HG03280 (cell line): ENCODE results near the gene DENND6B.
A peak's percentile ranks its signal among the peaks of the same experiment; 100 is the strongest.

Source experiments
- ATAC-seq: cut with Tn5 transposase; IDR thresholded peaks from one replicate; pipeline ENCODE4 v1.9.1; 2021; ENCODE audit warnings: mild to moderate bottlenecking, moderate library complexity; ENCODE audit not compliant: unreplicated experiment

The DENND6B gene

DNA sequence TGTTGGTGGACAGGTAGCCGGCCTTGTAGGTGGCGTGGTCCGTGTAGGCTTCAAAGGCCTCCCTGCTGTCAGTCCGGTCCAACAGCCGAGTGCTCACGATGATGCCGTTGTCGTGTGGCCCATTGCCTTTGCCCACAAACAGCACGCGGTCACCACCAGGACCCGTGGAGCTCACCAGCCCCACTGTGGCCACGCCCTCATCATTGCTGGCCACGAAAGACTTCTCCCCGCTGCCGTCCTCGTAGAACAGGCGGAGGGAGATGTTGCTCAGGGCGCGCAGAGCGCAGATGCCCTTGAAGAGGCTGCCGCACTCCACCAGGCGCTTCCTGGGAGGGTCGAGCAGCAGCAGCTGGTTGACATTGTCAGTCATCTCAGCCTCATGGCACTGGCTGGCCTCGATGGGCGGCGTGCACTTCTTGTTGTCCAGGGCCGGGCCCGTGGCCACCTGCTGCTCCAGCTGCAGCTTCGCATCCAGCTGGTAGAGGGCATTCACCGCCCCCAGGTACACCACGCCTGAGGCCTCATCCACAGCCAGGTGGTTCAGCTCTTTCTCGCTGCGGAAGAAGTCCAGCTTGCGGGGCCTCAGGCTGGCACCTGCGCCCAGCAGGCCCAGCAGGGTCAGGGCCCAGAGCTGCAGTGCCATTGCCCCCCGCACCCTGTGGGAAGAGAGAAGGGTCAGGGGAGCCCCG lies 36.7 kb downstream of the DENND6B start:
- no peak for ATAC-seq

DNA sequence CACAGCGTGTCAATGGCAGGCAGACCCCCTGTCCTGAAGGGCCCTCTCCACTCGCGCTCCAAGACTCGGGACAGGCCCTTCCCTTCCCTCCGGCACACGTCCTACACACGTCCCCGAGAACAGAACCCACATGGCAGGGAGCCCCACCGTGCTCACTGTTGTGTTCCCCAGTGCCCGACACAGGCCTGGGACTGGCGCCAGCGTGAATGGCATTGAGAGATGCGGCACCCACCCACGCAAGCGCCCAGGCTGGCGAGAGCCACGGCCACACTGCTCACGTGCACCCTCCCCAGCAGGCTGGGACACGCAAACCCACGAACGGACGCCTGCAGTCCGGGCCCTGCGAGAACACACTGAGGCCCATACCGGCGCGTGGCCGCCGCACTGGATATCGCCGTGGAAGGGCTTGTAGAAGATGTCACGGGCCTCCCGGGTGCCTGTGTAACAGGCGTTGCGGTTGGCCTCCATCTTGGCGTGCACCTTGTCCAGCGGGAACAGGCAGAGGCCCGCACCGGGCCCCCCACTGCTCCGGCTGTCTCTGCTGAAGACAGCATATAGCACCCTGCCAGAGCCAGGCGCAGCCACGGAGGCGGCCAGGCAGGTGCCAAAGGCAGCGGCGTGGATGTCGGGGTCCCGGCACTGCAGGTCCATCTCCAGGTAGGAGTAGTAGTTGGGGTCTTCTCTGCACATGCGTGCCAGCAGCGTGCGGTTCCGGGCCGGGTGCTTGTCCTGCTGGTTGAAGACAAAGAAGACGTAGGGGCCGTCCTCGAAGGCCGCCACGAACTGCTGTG lies 37.5 kb downstream of the DENND6B start:
- no peak for ATAC-seq

GRCh38 chr22:50287731-50288130 lies 39.1 kb downstream of the DENND6B start:
- ATAC-seq, result no peak

GRCh38 chr22:50286701-50287318 lies 40.0 kb downstream of the DENND6B start:
- ATAC-seq, result no peak

GRCh38 chr22:50286275-50286674 lies 40.5 kb downstream of the DENND6B start:
- ATAC-seq, result no peak

- no peak for ATAC-seq
Observed at GRCh38 chr22:50285568-50286229, 41.1 kb downstream of the DENND6B start.

DNA sequence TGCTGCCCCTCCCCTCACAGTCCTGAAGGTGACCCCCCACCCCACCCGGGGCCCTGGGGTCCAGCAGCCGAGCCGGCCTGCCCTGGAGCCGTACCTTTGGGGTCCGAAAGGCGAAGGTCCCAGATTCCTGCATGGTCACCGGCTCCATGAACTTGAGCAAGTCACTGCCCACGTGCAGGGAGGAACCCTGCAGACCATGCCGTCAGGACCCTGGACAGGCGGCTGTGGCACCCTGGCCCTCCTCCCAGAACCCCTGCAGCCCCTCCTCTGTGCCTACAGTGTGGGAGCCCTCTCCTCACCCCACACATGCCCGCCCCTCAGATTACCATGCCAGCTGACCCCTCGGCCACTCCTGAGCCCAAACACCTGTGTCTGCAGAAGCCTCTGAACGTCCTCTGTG lies 42.3 kb downstream of the DENND6B start:
- ATAC-seq, result no peak

DNA sequence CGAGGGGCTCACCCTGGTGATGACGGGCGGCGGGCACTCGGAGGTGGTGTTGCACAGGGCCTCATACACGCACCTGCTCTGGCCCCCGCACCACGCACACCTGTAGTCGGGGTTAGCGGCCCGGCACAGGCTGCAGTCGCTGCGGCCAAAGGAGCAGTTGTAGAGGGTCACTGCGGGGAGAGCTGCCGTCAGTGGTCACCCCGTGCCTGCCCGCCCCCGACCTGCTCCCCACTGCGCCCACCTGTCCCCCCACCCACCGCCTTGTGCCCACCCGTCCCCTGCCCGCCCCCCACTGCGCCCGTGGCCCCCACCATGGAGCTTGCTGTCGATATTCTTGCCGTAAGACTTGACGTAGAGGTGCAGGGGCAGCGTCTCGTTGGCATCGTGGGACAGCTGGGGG lies 43.0 kb downstream of the DENND6B start:
- no peak for ATAC-seq

DNA sequence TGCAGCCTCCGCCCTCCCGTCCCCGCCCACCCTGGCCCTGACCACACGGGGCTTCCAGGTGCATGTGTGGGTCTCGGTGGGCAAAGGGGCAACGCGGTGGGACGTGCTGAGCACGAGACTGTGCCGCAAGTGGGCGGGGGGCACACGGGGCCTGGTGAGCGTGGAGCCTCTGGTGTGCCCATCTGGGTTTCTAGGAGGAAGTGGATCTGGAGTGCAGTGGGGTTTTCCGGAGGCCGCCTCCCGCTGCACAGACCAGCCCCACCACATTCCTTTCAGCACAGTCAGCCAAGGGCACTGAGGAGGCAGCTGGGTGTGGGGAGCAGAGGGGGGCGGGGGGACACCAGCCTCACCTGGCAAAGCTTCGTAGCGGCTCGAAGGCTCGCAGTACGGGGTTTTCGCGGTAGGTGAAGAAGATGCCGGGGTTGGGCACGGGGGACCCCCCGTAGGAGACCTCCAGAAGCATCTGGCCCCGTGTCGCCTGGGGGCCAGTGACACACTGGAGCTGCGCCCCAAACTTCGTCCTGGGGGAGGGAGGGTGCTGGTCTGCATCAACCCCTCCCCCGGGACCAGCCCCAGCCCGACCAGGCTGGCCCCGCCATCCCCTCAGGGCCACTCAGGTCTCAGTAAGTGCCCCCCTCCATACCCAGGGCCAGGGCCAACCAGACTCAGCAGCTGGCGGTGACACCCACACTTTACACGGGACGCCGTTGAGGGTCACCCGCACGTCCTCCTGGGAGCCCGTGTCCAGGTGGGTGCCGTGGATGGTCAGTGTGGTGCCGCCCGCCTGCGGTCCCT lies 44.3 kb downstream of the DENND6B start:
- ATAC-seq, result no peak

DNA sequence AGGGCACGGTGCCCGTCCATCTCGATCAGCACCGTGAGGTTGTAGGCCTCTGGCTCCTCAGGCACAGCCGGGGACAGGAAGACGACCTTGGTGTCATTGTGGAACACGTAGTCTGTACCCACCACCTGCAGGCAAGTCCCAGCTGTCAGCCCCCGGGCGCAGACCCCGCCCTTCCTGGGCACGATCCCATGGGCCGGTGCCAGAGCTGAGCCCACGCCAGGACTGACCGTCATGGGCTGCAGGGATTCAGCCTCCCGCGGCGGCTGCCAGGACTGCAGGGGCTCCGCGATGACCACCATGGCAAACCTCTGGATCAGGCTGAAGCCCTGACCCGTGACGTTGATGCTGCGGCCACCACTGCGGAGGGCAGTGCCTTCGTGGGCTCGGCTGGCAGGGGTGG lies 44.9 kb downstream of the DENND6B start:
- no peak for ATAC-seq

GRCh38 chr22:50281384-50281760 lies 45.4 kb downstream of the DENND6B start:
- no peak for ATAC-seq

DNA sequence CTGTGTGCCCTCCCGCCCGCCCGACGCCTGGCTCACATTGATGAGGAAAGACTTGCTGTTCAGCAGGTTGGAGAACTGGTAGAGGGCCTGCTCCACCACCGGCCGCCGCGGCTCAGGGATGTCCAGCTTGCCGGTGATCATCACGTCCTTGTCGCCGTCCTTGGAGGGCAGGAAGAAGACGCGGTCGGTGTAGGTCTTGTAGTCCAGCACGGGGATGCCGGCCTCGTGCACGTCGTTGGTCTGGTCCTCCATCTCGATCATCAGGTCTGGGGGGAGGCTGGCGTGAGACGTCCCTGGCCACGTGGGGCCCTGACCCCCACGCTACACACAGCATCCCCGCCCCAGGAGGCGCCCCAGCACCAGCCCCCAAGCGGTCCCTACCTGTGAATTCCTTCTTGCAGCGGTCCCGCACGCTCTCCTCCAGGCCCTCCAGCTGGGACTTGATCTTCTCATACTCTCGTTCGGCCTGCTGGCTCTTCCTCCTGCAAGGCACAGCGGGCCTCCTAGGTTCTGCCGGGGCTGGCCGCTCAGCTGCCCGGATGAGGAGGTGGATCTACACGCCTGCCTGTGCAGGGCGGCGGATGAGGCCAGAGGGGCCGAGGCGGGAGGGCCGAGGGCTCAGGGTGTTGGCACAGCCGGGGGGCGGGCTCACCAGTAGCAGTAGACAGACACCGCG lies 46.0 kb downstream of the DENND6B start:
- no peak for ATAC-seq

- ATAC-seq, result no peak
Observed at GRCh38 chr22:50280022-50280707, 46.6 kb downstream of the DENND6B start.

DNA sequence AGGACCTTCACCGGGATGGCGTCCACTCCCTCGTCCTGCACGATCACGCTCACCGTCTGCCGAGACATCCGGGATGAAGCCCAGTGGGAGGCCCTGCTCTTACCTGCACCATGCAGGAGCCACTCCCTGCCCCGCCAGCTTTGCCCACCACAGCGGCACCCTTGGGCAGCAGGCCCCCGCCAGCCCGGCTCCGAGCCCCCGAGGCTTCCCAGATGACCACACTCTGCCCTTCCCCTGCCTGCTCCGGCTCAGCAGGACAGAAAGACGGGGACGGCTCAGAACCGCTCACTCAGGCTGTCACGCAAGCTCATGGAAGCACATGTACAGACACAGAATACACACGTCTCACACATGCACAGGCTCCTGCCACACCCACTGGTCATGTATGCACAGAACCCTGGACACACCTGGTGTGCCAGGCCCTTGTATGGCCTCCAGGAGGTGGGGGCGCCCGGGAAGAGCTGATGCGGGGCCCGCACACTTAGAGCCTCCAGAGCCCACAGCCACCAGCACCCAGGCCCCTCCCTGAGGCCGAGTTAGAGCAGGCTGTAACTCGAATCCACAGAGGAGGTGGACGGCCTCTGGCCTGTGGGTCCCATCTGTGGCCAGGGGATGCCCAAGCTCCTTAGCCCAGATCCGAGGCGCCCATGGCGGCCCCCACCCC lies 47.7 kb downstream of the DENND6B start:
- no peak for ATAC-seq

GRCh38 chr22:50278461-50278860 lies 48.4 kb downstream of the DENND6B start:
- ATAC-seq, result no peak

- ATAC-seq, result no peak
Observed at GRCh38 chr22:50277761-50278160, 49.1 kb downstream of the DENND6B start.

- peak; percentile 57 for ATAC-seq
Observed at GRCh38 chr22:50276143-50276542, 50.7 kb downstream of the DENND6B start.

DNA sequence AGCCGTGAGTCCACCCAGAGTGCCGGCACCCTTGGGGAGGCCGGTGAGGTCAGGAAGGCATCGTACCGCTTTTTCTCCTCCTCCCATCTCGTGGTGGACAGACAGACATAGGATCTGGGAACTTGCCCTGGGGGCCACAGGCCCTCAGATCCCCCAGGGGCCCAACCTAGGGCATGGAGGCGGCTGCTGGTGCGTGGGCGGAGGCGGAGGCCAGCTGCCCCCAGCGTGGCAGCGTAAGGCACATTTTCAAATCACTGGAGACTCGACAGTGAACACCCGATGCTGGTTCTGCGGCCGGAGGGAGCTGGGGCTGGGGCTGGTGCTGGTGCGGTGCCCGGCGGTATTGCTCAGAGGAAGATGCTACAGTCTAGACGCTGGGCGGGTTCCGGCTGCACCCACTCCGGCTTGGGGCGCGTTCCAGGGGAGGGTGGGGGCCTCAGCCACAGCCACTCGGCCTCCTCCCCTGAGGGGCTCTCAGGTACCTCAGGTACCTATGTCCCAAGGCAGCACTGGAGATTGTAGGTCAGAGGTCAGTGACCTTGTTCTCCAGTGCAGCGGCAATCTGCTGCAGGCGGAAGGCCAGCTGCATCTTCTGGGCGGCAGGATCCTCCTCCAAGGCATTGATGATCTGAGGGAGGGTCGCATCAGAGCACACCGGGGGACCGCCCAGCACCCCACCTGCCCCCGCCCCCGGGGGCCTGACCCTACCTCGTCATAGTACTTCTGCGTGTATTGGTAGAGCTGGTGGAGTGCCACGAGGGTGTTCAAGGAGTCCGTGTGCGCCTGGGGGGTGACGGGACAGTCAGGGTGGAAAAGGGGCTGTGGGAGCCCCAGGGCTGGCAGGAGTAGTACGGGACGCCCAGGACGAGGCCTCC lies 51.4 kb downstream of the DENND6B start:
- ATAC-seq, result no peak
